Smooth muscle cell (in vitro differentiated cells): ENCODE results near the gene CCL8. TPM values are rescaled to one million over a fixed set of nuclear protein-coding genes. Genes with fewer than 3 reads are reported as not detected.

Source experiments
- DNase-seq: peaks from one replicate; lab custom pipeline; 2025; ENCODE audit not compliant: unreplicated experiment; lab: John Stamatoyannopoulos, UW
- H2AFZ ChIP-seq: fragments of 200-600 bp; sonication (generic); 2 replicates; pipeline ENCODE4 v1.6.0; 2016; ENCODE audit warnings: antibody characterized with exemption, low read depth, mild to moderate bottlenecking
- H3F3A ChIP-seq: fragments of 200-600 bp; sonication (generic); 2 replicates; pipeline ENCODE4 v1.6.0; 2017; ENCODE audit warnings: antibody characterized with exemption, low read depth
- H3K27ac ChIP-seq: fragments of 200-600 bp; sonication (generic); 2 replicates; pipeline ENCODE4 v1.5.1; 2016; ENCODE audit warnings: low read depth, mild to moderate bottlenecking
- H3K27me3 ChIP-seq: fragments of 200-600 bp; sonication (generic); 2 replicates; pipeline ENCODE4 v1.6.1; 2016; ENCODE audit warnings: low read depth, mild to moderate bottlenecking
- H3K36me3 ChIP-seq: fragments of 200-600 bp; sonication (generic); 2 replicates; pipeline ENCODE4 v1.5.1; 2016; ENCODE audit warnings: low read depth
- H3K4me1 ChIP-seq: fragments of 200-600 bp; sonication (generic); 2 replicates; pipeline ENCODE4 v1.5.1; 2016; ENCODE audit warnings: low read depth
- H3K4me2 ChIP-seq: fragments of 200-600 bp; sonication (generic); 2 replicates; pipeline ENCODE4 v1.6.0; 2016; ENCODE audit warnings: mild to moderate bottlenecking
- H3K4me3 ChIP-seq: fragments of 200-600 bp; sonication (generic); 2 replicates; pipeline ENCODE4 v1.5.1; 2016; ENCODE audit warnings: mild to moderate bottlenecking
- H3K79me2 ChIP-seq: fragments of 200-600 bp; sonication (generic); 2 replicates; pipeline ENCODE4 v1.6.0; 2016; ENCODE audit warnings: low read depth, mild to moderate bottlenecking
- H3K9ac ChIP-seq: fragments of 200-600 bp; sonication (generic); 2 replicates; pipeline ENCODE4 v1.6.0; 2016; ENCODE audit warnings: low read depth
- H3K9me3 ChIP-seq: fragments of 200-600 bp; sonication (generic); replicated peaks from 2 replicates; pipeline ENCODE4 v1.5.1; 2016; ENCODE audit warnings: low read depth
- H4K20me1 ChIP-seq: fragments of 200-600 bp; sonication (generic); 2 replicates; pipeline ENCODE4 v1.6.0; 2016; ENCODE audit warnings: low read depth
- CTCF ChIP-seq: fragments of 200-600 bp; sonication (generic); IDR thresholded peaks from 2 replicates; pipeline ENCODE4 v1.5.1; 2017; ENCODE audit warnings: borderline replicate concordance, mild to moderate bottlenecking, antibody characterized with exemption; ENCODE audit not compliant: insufficient read depth, poor library complexity, severe bottlenecking
- WGBS: methylation state at CpG from one replicate; pipeline ENCODE4 v1.1.7; 2016; ENCODE audit warnings: low lambda C conversion rate; 5-methylcytosine and 5-hydroxymethylcytosine counted together
- polyA plus RNA-seq: library from polyadenylated mRNA; unstranded; fragments of >200 nt; fragmentation: Nextera tagmentation; extraction: Ambion mirVana; gene quantifications from 2 replicates; pipeline ENCODE4 v1.2.1, GENCODE V29; 2016
- total RNA-seq: library from RNA; depleted of rRNA; stranded (reverse); fragments of >200 nt; gene quantifications from 2 replicates; pipeline ENCODE4 v1.2.3, GENCODE V29; 2014

Gene CCL8
- total RNA-seq (not detected in 2 replicates), polyA plus RNA-seq (not detected in 2 replicates)

DNA sequence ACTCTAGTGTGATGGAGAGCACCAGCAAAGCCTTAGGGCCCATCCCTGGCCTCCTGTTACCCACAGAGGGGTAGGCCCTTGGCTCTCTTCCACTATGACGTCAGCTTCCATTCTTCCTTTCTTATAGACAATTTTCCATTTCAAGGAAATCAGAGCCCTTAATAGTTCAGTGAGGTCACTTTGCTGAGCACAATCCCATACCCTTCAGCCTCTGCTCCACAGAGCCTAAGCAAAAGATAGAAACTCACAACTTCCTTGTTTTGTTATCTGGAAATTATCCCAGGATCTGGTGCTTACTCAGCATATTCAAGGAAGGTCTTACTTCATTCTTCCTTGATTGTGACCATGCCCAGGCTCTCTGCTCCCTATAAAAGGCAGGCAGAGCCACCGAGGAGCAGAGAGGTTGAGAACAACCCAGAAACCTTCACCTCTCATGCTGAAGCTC, at the start of gene CCL8:
TSS of gene CCL8 (plus strand) at position 397 of the 445 bp plus-strand sequence. CDS start 67 bp downstream, outside the sequence.
- Histone ChIP-seq H3K4me2 (no peak within 1 kb of the TSS), H3K36me3 (no peaks in the 10 kb centered on the region), H3K79me2 (no peaks in the 10 kb centered on the region), H2AFZ (no peak within 1 kb of the TSS), H3K4me3 (no peak within 1 kb of the TSS), H3K27ac (no peak within 1 kb of the TSS), H3F3A (no peaks in the 10 kb centered on the region), H3K9ac (no peak within 1 kb of the TSS), H3K4me1 (no peaks in the 10 kb centered on the region), H3K9me3 (no peaks in the 10 kb centered on the region), H3K27me3 (peaks cover 12% of the 10 kb centered on the region), H4K20me1 (no peaks in the 10 kb centered on the region)
- 82% methylated on average over 2 of the region's 2 CpGs for WGBS
- TF ChIP-seq CTCF, result no peak
- no peak for DNase-seq

GRCh38 chr17:34269969-34270368, 49.3 kb upstream of the CCL8 start, which contains the start of gene CCL7:
TSS of gene CCL7 (plus strand) at chr17:34270221. CDS start at chr17:34270291, 70 bp downstream.
- no peak within 1 kb of the TSS for H3K9ac ChIP-seq
- no peaks in the 10 kb centered on the region for H3K27me3 ChIP-seq
- H3K36me3 ChIP-seq, result no peaks in the 10 kb centered on the region
- no peaks in the 10 kb centered on the region for H3K9me3 ChIP-seq
- TF ChIP-seq CTCF, result no peak
- no peak within 1 kb of the TSS for H2AFZ ChIP-seq
- no peaks in the 10 kb centered on the region for H3F3A ChIP-seq
- H4K20me1 ChIP-seq, result no peaks in the 10 kb centered on the region
- no peaks in the 10 kb centered on the region for H3K4me1 ChIP-seq
- H3K4me3 ChIP-seq, result no peak within 1 kb of the TSS
- DNase-seq, result no peak
- WGBS, result 18% methylated on average over 1 of the region's 1 CpG
- H3K4me2 ChIP-seq, result no peak within 1 kb of the TSS
- H3K79me2 ChIP-seq, result no peaks in the 10 kb centered on the region
- H3K27ac ChIP-seq, result no peak within 1 kb of the TSS

GRCh38 chr17:34275881-34276280, 43.4 kb upstream of the CCL8 start:
- no peak overlapping the region for H3K9ac ChIP-seq
- H3K79me2 ChIP-seq, result no peaks in the 10 kb centered on the region
- H3K27ac ChIP-seq, result peak overlapping the region; percentile 45
- no peaks in the 10 kb centered on the region for H3K9me3 ChIP-seq
- TF ChIP-seq CTCF, result no peak
- no peaks in the 10 kb centered on the region for H3K4me1 ChIP-seq
- no peaks in the 10 kb centered on the region for H3F3A ChIP-seq
- no peaks in the 10 kb centered on the region for H3K36me3 ChIP-seq
- H2AFZ ChIP-seq, result no peak overlapping the region
- no peak overlapping the region for H3K4me3 ChIP-seq
- H3K4me2 ChIP-seq, result no peak overlapping the region
- WGBS, result 0% methylated on average over 1 of the region's 1 CpG
- no peaks in the 10 kb centered on the region for H3K27me3 ChIP-seq
- H4K20me1 ChIP-seq, result no peaks in the 10 kb centered on the region
- DNase-seq, result no peak

GRCh38 chr17:34276826-34277225, 42.4 kb upstream of the CCL8 start:
- no peaks in the 10 kb centered on the region for H3K36me3 ChIP-seq
- 63% methylated on average over 4 of the region's 4 CpGs for WGBS

More at GRCh38 chr17:34276826-34277225, 42.4 kb upstream of the CCL8 start:
- no peak overlapping the region for H2AFZ ChIP-seq
- no peaks in the 10 kb centered on the region for H3K4me1 ChIP-seq
- no peaks in the 10 kb centered on the region for H3K27me3 ChIP-seq
- DNase-seq, result no peak
- no peak overlapping the region for H3K9ac ChIP-seq
- no peaks in the 10 kb centered on the region for H3K9me3 ChIP-seq
- no peak for TF ChIP-seq CTCF
- H3K79me2 ChIP-seq, result no peaks in the 10 kb centered on the region
- H4K20me1 ChIP-seq, result no peaks in the 10 kb centered on the region
- H3F3A ChIP-seq, result no peaks in the 10 kb centered on the region
- no peak overlapping the region for H3K4me3 ChIP-seq
- no peak overlapping the region for H3K4me2 ChIP-seq
- no peak overlapping the region for H3K27ac ChIP-seq
